ENCODE results near the gene BRD1. TPM values are rescaled to one million over a fixed set of nuclear protein-coding genes. Genes with fewer than 3 reads are reported as not detected.

The BRD1 gene
- total RNA-seq, 3 donors from 2014 or later (not counting 1 experiment from before 2014, with no cell fraction given), result 126 to 154 (median 132) TPM

DNA sequence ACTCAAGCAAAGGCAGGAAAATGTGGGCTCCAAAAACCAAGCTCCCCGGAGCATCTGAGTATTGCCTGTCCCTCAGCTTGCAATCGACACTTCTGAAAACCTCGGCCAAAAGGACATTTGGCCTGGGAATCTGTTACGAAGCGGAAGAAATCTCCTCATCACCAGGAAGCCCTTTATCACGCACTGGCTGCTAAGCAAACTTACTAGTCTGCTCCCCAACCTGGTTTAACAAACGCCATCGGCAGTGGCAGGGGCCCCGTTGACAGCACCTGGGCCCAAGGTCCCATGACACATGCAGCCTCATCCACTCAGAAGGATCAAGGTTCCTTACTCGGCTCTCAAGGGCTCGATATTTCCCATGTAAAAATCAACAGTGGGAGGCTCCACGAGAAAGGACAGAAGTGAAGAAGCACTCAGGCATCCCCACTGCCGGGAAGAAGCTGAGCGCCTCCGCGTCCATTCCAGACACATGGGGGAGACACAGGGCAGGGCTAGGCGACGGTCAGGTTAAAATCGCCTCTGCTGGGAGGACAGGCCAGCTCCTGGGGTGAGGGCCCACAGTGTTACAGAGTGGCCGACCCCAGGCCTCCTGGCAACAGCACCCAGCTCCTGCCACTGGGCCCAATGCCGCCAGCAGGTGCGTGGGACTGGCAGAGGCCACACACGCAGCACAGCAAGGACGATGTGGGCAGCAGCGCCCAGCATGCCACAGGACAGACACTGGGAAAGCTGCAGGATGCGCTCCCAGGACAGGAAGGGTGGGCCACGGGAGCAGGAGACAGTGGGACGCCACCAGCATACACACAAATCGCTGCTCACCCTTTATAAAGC is 27.1 kb downstream of the BRD1 start:
- TF ChIP-seq, protein P1, sequence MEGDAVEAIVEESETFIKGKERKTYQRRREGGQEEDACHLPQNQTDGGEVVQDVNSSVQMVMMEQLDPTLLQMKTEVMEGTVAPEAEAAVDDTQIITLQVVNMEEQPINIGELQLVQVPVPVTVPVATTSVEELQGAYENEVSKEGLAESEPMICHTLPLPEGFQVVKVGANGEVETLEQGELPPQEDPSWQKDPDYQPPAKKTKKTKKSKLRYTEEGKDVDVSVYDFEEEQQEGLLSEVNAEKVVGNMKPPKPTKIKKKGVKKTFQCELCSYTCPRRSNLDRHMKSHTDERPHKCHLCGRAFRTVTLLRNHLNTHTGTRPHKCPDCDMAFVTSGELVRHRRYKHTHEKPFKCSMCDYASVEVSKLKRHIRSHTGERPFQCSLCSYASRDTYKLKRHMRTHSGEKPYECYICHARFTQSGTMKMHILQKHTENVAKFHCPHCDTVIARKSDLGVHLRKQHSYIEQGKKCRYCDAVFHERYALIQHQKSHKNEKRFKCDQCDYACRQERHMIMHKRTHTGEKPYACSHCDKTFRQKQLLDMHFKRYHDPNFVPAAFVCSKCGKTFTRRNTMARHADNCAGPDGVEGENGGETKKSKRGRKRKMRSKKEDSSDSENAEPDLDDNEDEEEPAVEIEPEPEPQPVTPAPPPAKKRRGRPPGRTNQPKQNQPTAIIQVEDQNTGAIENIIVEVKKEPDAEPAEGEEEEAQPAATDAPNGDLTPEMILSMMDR (IDR thresholded peaks at IDR 0.05), result no peak
- Mint-ChIP-seq H3K36me3 (no peaks in the 10 kb centered on the region), H3K4me1 (peaks cover 32 to 35% of the 10 kb centered on the region in 2 donors), H3K4me3 (peak overlapping the region; percentile 25), H3K27ac (peak overlapping the region; percentile 24 to 38), H3K9me3 (no peaks in the 10 kb centered on the region), H3K27me3 (ENCODE audit: low read depth in 2 of 2) (no peaks in the 10 kb centered on the region)
- H3K27me3 ChIP-seq (ENCODE audit: control insufficient read depth, insufficient read depth, low read length), result no peaks in the 10 kb centered on the region
- ATAC-seq (no peak), DNase-seq (no peak)
- intact Hi-C loops (cut with micrococcal nuclease), result no loop called here
- H3K4me3 ChIP-seq (ENCODE audit: low read length), result no peak overlapping the region
- H3K9me3 ChIP-seq (ENCODE audit: control insufficient read depth, insufficient read depth, low read length), result no peaks in the 10 kb centered on the region
- peaks cover 57% of the 10 kb centered on the region for H3K36me3 ChIP-seq (ENCODE audit: control insufficient read depth, insufficient read depth, low read length)
- H3K4me1 ChIP-seq (ENCODE audit: control insufficient read depth, insufficient read depth, low read length), result peaks cover 11% of the 10 kb centered on the region
- WGBS (ENCODE audit: insufficient coverage), result 94% methylated on average over 29 of the region's 29 CpGs
- H3K27ac ChIP-seq (ENCODE audit: low read length), result no peak overlapping the region

DNA sequence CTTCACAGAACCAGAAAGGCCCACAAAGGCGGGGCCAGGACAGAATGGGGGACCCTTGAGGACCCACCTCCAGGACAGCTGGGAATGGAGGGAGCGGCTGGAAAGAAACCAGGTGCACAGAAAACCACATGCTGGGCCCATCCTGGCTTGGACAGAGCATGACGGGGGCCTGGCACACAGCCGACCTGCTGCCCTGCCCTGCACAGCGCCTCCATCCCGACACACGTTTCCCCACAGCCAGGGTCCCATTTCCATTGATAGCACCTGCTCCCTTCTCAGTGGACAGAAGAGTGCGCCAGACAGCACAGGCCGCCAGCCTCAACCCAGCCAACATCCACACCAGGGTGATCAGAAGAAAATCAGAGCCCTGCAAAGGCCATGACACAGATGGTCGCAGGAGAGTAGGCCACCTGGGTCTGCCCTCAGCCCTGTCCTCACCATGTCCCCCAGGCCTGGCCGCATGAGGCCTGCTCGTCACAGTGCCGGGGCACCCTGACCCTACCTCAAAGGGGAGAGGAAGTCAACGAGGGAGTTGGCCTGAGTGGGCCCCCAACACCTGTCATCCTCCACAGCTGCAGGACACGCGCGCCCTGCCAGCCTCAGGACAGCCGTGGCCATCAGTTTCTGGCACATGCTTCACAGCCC is 28.1 kb downstream of the BRD1 start:
- no peak overlapping the region for H3K27ac ChIP-seq (ENCODE audit: low read length)
- Mint-ChIP-seq H3K27ac (peak overlapping the region in 1 of 2 donors; percentile 44), H3K4me3 (no peak overlapping the region), H3K27me3 (ENCODE audit: low read depth in 2 of 2) (no peaks in the 10 kb centered on the region), H3K4me1 (peaks cover 36% of the 10 kb centered on the region in 2 donors), H3K9me3 (no peaks in the 10 kb centered on the region), H3K36me3 (peaks cover 8% of the 10 kb centered on the region)
- no peaks in the 10 kb centered on the region for H3K27me3 ChIP-seq (ENCODE audit: control insufficient read depth, insufficient read depth, low read length)
- no peaks in the 10 kb centered on the region for H3K9me3 ChIP-seq (ENCODE audit: control insufficient read depth, insufficient read depth, low read length)
- 91% methylated on average over 18 of the region's 18 CpGs for WGBS (ENCODE audit: insufficient coverage)
- no peak for ATAC-seq
- no peak for DNase-seq
- H3K4me3 ChIP-seq (ENCODE audit: low read length), result no peak overlapping the region
- TF ChIP-seq, protein P1 (IDR thresholded peaks at IDR 0.05), result no peak
- H3K36me3 ChIP-seq (ENCODE audit: control insufficient read depth, insufficient read depth, low read length), result peaks cover 67% of the 10 kb centered on the region
- intact Hi-C loops (cut with micrococcal nuclease), result no loop called here
- peaks cover 11% of the 10 kb centered on the region for H3K4me1 ChIP-seq (ENCODE audit: control insufficient read depth, insufficient read depth, low read length)

DNA sequence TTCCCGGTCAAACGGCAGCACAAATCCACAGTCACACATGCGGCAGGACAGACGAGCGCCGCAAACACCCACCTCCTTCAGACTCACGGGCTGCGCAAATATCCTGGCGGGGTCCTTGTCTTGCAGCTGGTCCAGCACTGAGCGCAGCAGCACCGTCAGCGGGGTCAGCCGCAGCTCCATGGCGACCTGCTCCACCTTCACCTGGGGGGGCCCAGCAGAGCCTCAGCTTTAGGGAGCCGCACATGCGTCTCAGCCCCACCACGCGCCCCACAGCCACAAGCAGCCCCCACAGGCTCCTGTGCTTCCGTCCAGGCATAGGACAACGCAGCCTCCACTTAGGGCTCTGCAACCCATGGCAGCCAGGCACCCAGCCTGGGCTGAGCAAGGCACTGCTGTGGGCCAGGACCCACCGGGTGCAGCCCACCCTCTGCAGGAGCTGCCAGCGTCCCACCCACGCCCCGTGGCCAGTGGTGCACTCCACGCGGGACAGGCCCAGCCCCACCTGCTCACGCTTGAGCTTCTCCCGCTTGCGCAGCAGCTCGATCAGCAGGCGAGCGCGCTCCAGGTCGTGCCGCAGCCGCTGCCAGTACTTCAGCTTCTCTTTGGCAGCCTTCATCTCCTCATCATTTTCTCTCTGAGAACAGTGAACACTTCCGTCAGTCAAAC is 29.1 kb downstream of the BRD1 start:
- Mint-ChIP-seq H3K4me1 (peaks cover 28 to 37% of the 10 kb centered on the region in 2 donors), H3K9me3 (no peaks in the 10 kb centered on the region), H3K27ac (peak overlapping the region in 1 of 2 donors; percentile 21), H3K27me3 (ENCODE audit: low read depth in 2 of 2) (no peaks in the 10 kb centered on the region), H3K36me3 (peaks cover 10% of the 10 kb centered on the region), H3K4me3 (no peak overlapping the region)
- Histone ChIP-seq H3K27ac (ENCODE audit: low read length) (no peak overlapping the region), H3K9me3 (ENCODE audit: control insufficient read depth, insufficient read depth, low read length) (no peaks in the 10 kb centered on the region), H3K27me3 (ENCODE audit: control insufficient read depth, insufficient read depth, low read length) (no peaks in the 10 kb centered on the region), H3K36me3 (ENCODE audit: control insufficient read depth, insufficient read depth, low read length) (peaks cover 69% of the 10 kb centered on the region), H3K4me1 (ENCODE audit: control insufficient read depth, insufficient read depth, low read length) (peaks cover 11% of the 10 kb centered on the region), H3K4me3 (ENCODE audit: low read length) (no peak overlapping the region)
- DNase-seq (no peak), ATAC-seq (no peak)
- intact Hi-C loops (cut with micrococcal nuclease), result no loop called here
- TF ChIP-seq, protein P1 (IDR thresholded peaks at IDR 0.05), result no peak
- WGBS (ENCODE audit: insufficient coverage), result 96% methylated on average over 37 of the region's 37 CpGs

Measured in natural killer cell (primary cell).